ENCODE results near the gene ADAMTS12. TPM values are rescaled to one million over a fixed set of nuclear protein-coding genes. Genes with fewer than 3 reads are reported as not detected.

ADAMTS12 gene
- total RNA-seq, 6 experiments from 2014 or later = 1.1 to 3.9 (median 1.7) TPM

DNA sequence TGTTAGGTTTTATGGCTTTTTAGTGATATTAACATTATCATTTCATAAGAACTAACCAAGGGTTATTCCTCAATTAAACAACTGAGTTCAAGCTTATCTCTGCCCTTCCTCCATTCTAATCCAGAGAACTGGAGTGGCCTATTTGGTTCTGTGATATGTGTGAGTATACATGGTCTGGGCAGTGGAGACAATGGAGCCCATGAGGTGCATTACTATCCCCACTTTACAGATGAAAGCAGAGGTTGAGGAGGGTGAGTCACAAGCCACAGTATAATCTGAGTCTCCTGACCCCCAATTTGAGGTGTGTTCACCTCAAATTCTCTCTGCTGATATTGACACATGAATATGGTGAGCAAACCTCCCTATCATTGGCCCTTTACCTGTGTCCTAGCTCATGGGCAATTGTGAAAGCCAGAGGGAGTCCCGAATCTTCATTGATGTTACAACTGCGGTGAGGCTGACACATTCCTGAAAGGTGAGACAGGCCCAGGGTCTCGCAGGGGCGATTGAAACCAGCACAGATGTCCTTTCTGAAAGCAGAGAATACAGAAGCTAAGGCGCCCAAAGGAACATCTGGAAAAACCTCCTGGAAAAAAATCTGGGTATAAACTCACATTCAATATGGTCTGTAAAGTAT is 233.9 kb downstream of the ADAMTS12 start:
- ATAC-seq (no peak), DNase-seq (no peak)
- no peak overlapping the region for H3K27ac ChIP-seq
- no peaks in the 10 kb centered on the region for H3K4me1 ChIP-seq
- H3K4me3 ChIP-seq = no peak overlapping the region
- TF ChIP-seq, protein P1, sequence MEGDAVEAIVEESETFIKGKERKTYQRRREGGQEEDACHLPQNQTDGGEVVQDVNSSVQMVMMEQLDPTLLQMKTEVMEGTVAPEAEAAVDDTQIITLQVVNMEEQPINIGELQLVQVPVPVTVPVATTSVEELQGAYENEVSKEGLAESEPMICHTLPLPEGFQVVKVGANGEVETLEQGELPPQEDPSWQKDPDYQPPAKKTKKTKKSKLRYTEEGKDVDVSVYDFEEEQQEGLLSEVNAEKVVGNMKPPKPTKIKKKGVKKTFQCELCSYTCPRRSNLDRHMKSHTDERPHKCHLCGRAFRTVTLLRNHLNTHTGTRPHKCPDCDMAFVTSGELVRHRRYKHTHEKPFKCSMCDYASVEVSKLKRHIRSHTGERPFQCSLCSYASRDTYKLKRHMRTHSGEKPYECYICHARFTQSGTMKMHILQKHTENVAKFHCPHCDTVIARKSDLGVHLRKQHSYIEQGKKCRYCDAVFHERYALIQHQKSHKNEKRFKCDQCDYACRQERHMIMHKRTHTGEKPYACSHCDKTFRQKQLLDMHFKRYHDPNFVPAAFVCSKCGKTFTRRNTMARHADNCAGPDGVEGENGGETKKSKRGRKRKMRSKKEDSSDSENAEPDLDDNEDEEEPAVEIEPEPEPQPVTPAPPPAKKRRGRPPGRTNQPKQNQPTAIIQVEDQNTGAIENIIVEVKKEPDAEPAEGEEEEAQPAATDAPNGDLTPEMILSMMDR (IDR thresholded peaks at IDR 0.05) = no peak
- no peak for TF ChIP-seq POLR2A (IDR thresholded peaks at IDR 0.05)
- WGBS (ENCODE audit: insufficient coverage, low coverage, low lambda C conversion rate, missing lambda C conversion rate) = 82% methylated on average over 3 of the region's 5 CpGs
- no peaks in the 10 kb centered on the region for H3K27me3 ChIP-seq
- no peaks in the 10 kb centered on the region for H3K9me3 ChIP-seq
- intact Hi-C loops (cut with DNase I) = no loop called here
- no peaks in the 10 kb centered on the region for H3K36me3 ChIP-seq

- H3K4me3 ChIP-seq = no peak overlapping the region
- intact Hi-C loops (cut with DNase I) = no loop called here
- ATAC-seq = no peak
Observed at GRCh38 chr5:33657176-33657575, 234.6 kb downstream of the ADAMTS12 start.

GRCh38 chr5:33650911-33651310 is 240.9 kb downstream of the ADAMTS12 start:
- no peaks in the 10 kb centered on the region for H3K36me3 ChIP-seq
- intact Hi-C loops (cut with DNase I) = no loop called here
- H3K4me3 ChIP-seq = no peak overlapping the region
- H3K27ac ChIP-seq = no peak overlapping the region
- DNase-seq = no peak
- no peaks in the 10 kb centered on the region for H3K4me1 ChIP-seq
- H3K27me3 ChIP-seq = no peaks in the 10 kb centered on the region
- TF ChIP-seq, protein P1 (IDR thresholded peaks at IDR 0.05) = no peak
- no peak for TF ChIP-seq POLR2A (IDR thresholded peaks at IDR 0.05)
- no peak for ATAC-seq
- no peaks in the 10 kb centered on the region for H3K9me3 ChIP-seq
- WGBS (ENCODE audit: insufficient coverage, low coverage, low lambda C conversion rate, missing lambda C conversion rate) = 84% methylated on average over 2 of the region's 2 CpGs

More at GRCh38 chr5:33657176-33657575, 234.6 kb downstream of the ADAMTS12 start:
- no peaks in the 10 kb centered on the region for H3K9me3 ChIP-seq
- TF ChIP-seq, protein P1 (IDR thresholded peaks at IDR 0.05) = no peak
- no peak for TF ChIP-seq POLR2A (IDR thresholded peaks at IDR 0.05)
- DNase-seq = no peak
- H3K4me1 ChIP-seq = no peaks in the 10 kb centered on the region
- no peak overlapping the region for H3K27ac ChIP-seq
- H3K27me3 ChIP-seq = no peaks in the 10 kb centered on the region
- no peaks in the 10 kb centered on the region for H3K36me3 ChIP-seq

GRCh38 chr5:33649549-33650482 is 242.0 kb downstream of the ADAMTS12 start:
- intact Hi-C loops (cut with DNase I) = no loop called here
- no peaks in the 10 kb centered on the region for H3K4me1 ChIP-seq
- TF ChIP-seq POLR2A (IDR thresholded peaks at IDR 0.05) = no peak
- TF ChIP-seq, protein P1 (IDR thresholded peaks at IDR 0.05) = no peak
- DNase-seq (no peak), ATAC-seq (no peak)
- H3K9me3 ChIP-seq = no peaks in the 10 kb centered on the region
- H3K4me3 ChIP-seq = no peak overlapping the region
- 73% methylated on average over 8 of the region's 10 CpGs for WGBS (ENCODE audit: insufficient coverage, low coverage, low lambda C conversion rate, missing lambda C conversion rate)
- no peaks in the 10 kb centered on the region for H3K27me3 ChIP-seq
- H3K36me3 ChIP-seq = no peaks in the 10 kb centered on the region
- H3K27ac ChIP-seq = no peak overlapping the region
